HepG2 (cell line): ENCODE data around the gene PHF3. TPM values are rescaled to one million over a fixed set of nuclear protein-coding genes. Genes with fewer than 3 reads are reported as not detected.

Source experiments
- BATF2 ChIP-seq: sonication (generic); formaldehyde crosslinking; IDR thresholded peaks from 2 replicates; pipeline ENCODE4 v1.8.0; 2022; ENCODE audit warnings: mild to moderate bottlenecking, missing genetic modification reagents, moderate library complexity
- BORCS8-MEF2B ChIP-seq: sonication (generic); formaldehyde crosslinking; IDR thresholded peaks from 2 replicates; pipeline ENCODE4 v1.8.0; 2022; ENCODE audit warnings: mild to moderate bottlenecking, missing genetic modification reagents
- DR1 ChIP-seq: sonication (generic); formaldehyde crosslinking; IDR thresholded peaks from 2 replicates; pipeline ENCODE4 v1.8.0; 2021; ENCODE audit warnings: mild to moderate bottlenecking, missing genetic modification reagents, inconsistent platforms
- E2F1 ChIP-seq: sonication (generic); formaldehyde crosslinking; IDR thresholded peaks from 2 replicates; pipeline ENCODE4 v1.5.0; 2020; ENCODE audit warnings: missing genetic modification reagents
- E2F5 ChIP-seq: sonication (generic); formaldehyde crosslinking; conservative IDR thresholded peaks from 2 replicates; pipeline ENCODE4 v1.4.0; 2020; ENCODE audit warnings: missing genetic modification reagents
- ERF ChIP-seq: IDR thresholded peaks from 2 replicates; pipeline ENCODE4 v1.6.1; 2018; ENCODE audit warnings: missing biosample characterization, missing genetic modification reagents
- FUBP1 ChIP-seq: sonication (generic); formaldehyde crosslinking; IDR thresholded peaks from 2 replicates; pipeline ENCODE4 v1.5.1; 2020; ENCODE audit warnings: missing genetic modification reagents, mild to moderate bottlenecking, borderline replicate concordance
- ISX ChIP-seq: sonication (generic); formaldehyde crosslinking; conservative IDR thresholded peaks from 2 replicates; pipeline ENCODE4 v1.5.0; 2020; ENCODE audit warnings: missing genetic modification reagents
- JUNB ChIP-seq: sonication (generic); formaldehyde crosslinking; IDR thresholded peaks from 2 replicates; pipeline ENCODE4 v1.8.0; 2022; ENCODE audit warnings: missing genetic modification reagents, mild to moderate bottlenecking, borderline replicate concordance
- KAT2B ChIP-seq: fragments of 150-350 bp; IDR thresholded peaks from 2 replicates; pipeline ENCODE4 v1.6.1; 2014; ENCODE audit warnings: low read depth, low read length, borderline replicate concordance
- KDM2A ChIP-seq: sonication (generic); formaldehyde crosslinking; IDR thresholded peaks from 2 replicates; pipeline ENCODE4 v1.4.0; 2020; ENCODE audit warnings: low read depth, missing genetic modification reagents, borderline replicate concordance
- MXD4 ChIP-seq: IDR thresholded peaks from 2 replicates; pipeline ENCODE4 v1.6.1; 2016; ENCODE audit warnings: mild to moderate bottlenecking, missing biosample characterization, missing genetic modification reagents
- NFKBIZ ChIP-seq: IDR thresholded peaks from 2 replicates; pipeline ENCODE4 v1.6.1; 2018; ENCODE audit warnings: missing genetic modification reagents, missing compliant biosample characterization
- NR2C2 ChIP-seq: sonication (generic); formaldehyde crosslinking; IDR thresholded peaks from 2 replicates; pipeline ENCODE4 v1.4.0; 2020; ENCODE audit warnings: missing genetic modification reagents, mild to moderate bottlenecking, moderate library complexity, borderline replicate concordance
- PCBP1 ChIP-seq: fragments of 200-400 bp; formaldehyde crosslinking; IDR thresholded peaks from 2 replicates; pipeline ENCODE4 v1.6.1; 2017; ENCODE audit warnings: mild to moderate bottlenecking, low read depth, low read length, borderline replicate concordance
- PRDM10 ChIP-seq: sonication (generic); formaldehyde crosslinking; IDR thresholded peaks from 2 replicates; pipeline ENCODE4 v1.4.0; 2020; ENCODE audit warnings: low read depth, missing genetic modification reagents
- SP4 ChIP-seq: sonication (generic); formaldehyde crosslinking; IDR thresholded peaks from 2 replicates; pipeline ENCODE4 v1.8.1; 2023; ENCODE audit warnings: mild to moderate bottlenecking, missing genetic modification reagents
- STAG1 ChIP-seq: sonication (generic); formaldehyde crosslinking; IDR thresholded peaks from 2 replicates; pipeline ENCODE4 v1.4.0; 2020; ENCODE audit warnings: missing genetic modification reagents
- TFDP1 ChIP-seq: IDR thresholded peaks from 2 replicates; pipeline ENCODE4 v1.6.1; 2016; ENCODE audit warnings: missing compliant biosample characterization, missing genetic modification reagents, borderline replicate concordance
- TOPORS ChIP-seq: sonication (generic); formaldehyde crosslinking; IDR thresholded peaks from 2 replicates; pipeline ENCODE4 v1.8.0; 2023; ENCODE audit warnings: mild to moderate bottlenecking, missing genetic modification reagents
- ZIK1 ChIP-seq: sonication (generic); formaldehyde crosslinking; IDR thresholded peaks from 2 replicates; pipeline ENCODE4 v1.5.0; 2020; ENCODE audit warnings: mild to moderate bottlenecking, low read depth, missing genetic modification reagents, borderline replicate concordance
- polyA plus RNA-seq, 8 experiments: library from polyadenylated mRNA; depleted of rRNA in 3 of 8; stranded (reverse) in 7 of 8; unstranded in 1 of 8; fragments of >200 nt; fragmentation: Illumina TruSeq in 4 of 8; extraction: Trizol in 4 of 8; gene quantifications; 2 replicates each; pipeline versions ENCODE4 v1.2.1 to v1.2.3, GENCODE V29; 2011 to 2016; ENCODE audit warnings: low read depth in 4 of 8, missing spikeins in 1 of 8, mixed read lengths in 1 of 8; ENCODE audit not compliant: insufficient read depth in 1 of 8
- total RNA-seq, 5 experiments: library from RNA; depleted of rRNA; stranded (reverse); fragments of >200 nt; fragmentation: Illumina TruSeq; extraction: Trizol; gene quantifications; 2 replicates each; pipeline ENCODE4 v1.2.3, GENCODE V29; 2016; ENCODE audit warnings: low read depth in 1 of 5

The PHF3 gene
- total and polyA plus RNA-seq, 2 of the 13 experiments (the other 11 are each of a cell fraction or from before 2014, with no cell fraction given), result 19.8 to 70.4 TPM

GRCh38 chr6:63589952-63590411 is 45.6 kb upstream of the PHF3 start (continued):
- TF ChIP-seq E2F5 (CRISPR knock-in tag) (no peak), NFKBIZ (0 out of 2 replicates have a peak, but pooled peaks have one; percentile 57), TOPORS (no peak), BORCS8-MEF2B (no peak), PCBP1 (no peak), BATF2 (CRISPR knock-in tag) (no peak), SP4 (CRISPR knock-in tag) (no peak), JUNB (CRISPR knock-in tag) (peak; percentile 52; the same call in 1 of the 2 replicates), ISX (CRISPR knock-in tag) (no peak), PRDM10 (CRISPR knock-in tag) (peak; percentile 67; the same call in 1 of the 2 replicates), MXD4 (no peak), FUBP1 (no peak), KAT2B (no peak), E2F1 (CRISPR knock-in tag) (no peak), ERF (CRISPR knock-in tag) (peak; percentile 79), ZIK1 (no peak), TFDP1 (no peak), STAG1 (peak; percentile 18; the same call in 1 of the 2 replicates), DR1 (CRISPR knock-in tag) (no peak), NR2C2 (CRISPR knock-in tag) (0 out of 2 replicates have a peak, but pooled peaks have one; percentile 14), KDM2A (CRISPR knock-in tag) (no peak)
